GM18502 (cell line): ENCODE data around the gene ADPGK.
A peak's percentile ranks its signal among the peaks of the same experiment; 100 is the strongest.
"Not testable (repeated sequence)": the region's sequence is repeated elsewhere in the genome, so short reads cannot be mapped to it uniquely, and the experiment has no call there.

Source experiments
- ATAC-seq: cut with Tn5 transposase; IDR thresholded peaks from one replicate; pipeline ENCODE4 v1.9.1; 2021; ENCODE audit warnings: mild to moderate bottlenecking; ENCODE audit not compliant: unreplicated experiment, poor library complexity

The ADPGK gene

DNA sequence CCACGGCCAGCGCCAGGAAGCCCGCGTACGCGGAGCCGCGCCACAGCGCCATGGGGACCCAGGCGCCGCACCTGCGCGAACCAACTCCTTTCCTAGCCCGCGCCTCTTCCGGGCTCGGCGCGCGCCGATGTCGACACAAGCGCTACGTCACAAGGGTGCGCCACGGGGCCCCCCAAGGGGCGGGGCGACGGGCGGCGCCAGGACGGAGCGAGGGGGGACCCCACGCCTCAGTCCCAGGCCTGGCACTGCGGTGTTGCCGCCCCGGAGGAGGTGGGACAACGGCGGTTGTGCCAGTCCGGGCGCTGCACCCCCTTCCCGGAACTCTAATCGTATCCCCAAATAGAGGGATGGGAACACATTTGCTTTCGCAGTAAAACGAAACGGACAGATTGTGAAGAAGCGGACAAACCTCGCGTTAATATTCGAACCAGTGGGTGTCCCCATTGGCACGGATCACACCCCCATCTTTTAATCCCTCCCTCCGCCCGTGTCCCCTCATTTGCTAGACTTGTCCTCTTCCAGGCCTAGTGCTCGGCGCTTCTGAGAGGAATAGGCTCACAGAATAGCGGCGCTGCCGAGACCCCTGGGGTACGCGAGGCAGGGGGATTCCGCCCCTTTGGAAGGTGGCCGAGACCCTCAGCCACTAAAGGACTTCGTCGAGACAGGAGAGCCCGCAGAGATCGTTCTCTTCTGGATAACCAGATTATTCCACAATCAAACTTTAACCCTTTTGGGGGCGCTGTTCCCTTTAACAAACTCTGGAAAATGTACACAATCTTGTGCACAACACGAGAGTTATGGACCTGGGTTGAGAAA is at the start of gene ADPGK:
ADPGK (minus strand) TSS at position 119 of the 816 bp plus-strand sequence; CDS start at position 52, 67 bp downstream.
- peak; percentile 79 for ATAC-seq

GRCh38 chr15:72827226-72827625 is 43.7 kb upstream of the ADPGK start:
- no peak for ATAC-seq

DNA sequence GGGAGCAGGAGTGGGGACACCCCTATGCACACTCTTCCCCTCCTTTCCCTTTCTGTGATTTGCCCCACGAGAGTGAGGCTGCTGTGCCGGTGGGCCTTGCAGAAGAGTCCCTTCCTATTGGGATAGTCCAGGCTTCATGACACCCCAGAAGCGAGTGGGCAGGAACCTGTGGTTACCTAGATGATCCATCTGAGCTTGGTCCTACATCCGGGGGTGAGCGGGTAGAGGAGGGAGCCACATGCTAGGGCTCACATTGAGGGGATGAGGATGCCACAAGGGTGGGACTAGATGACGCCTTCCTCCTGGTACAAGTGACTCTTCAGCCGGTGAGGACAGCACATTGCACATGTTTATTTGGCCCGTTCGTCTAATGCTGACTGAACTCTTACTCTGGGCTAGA is 43.1 kb upstream of the ADPGK start:
- no peak for ATAC-seq

DNA sequence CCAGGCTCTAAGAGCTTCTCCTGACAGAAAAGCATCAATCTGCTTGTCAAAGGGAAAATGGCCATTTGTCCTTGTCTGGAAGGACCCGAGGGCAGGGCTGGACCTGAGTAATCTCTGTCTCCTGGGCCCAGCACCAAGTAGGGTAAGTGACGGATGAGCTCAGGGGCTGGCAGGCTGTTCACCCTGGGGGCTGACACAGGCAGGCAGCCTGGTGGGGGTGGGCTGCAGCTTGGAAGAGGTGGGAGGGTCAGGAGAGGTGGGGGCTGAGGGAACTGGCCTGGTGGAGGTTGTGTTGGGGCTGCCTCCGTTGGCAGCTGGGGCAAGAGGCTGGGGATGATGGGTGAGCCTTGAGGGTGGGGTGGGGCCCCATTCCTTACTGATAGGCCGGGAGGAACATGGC is 42.3 kb upstream of the ADPGK start:
- no peak for ATAC-seq

DNA sequence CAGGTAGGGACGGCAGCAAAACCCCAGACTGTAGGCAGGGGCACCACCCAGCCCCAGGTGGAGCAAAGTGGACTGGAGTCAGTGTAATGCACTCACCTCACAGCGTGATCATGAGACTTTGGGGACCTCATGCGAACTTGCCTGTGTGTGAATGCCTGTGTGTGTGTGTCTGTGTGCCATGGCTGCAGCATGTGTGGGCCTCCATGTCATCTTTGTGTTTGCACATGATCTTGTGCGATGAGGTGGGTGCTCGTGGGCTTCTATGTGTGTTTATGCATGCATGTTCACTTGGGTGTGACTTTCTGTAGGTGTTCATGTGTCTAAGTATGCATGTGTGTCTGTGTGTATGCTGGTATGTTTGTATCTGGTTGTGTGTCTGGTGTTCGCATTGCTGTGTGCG is 41.2 kb upstream of the ADPGK start:
- no peak for ATAC-seq

GRCh38 chr15:72824112-72824511 is 40.6 kb upstream of the ADPGK start:
- ATAC-seq, result no peak

DNA sequence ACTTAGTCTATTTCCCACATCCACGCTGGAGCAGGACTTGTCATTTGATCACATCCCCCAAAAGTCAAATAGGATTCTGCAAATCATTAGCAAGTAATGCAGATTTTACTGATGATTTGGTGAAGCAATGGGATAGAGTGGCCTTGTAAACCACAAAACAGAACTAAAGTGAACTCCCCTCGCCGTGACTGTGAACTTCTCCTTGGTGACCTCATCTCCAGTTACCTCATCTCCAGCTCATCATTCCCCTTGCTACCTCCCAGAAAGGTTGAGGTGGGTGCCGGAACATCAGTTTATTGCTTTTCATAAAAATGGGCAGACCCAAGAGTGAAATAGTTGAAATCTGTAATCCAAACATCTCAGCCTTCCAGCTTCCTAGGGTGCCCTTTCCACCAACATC is 36.7 kb upstream of the ADPGK start:
- no peak for ATAC-seq

DNA sequence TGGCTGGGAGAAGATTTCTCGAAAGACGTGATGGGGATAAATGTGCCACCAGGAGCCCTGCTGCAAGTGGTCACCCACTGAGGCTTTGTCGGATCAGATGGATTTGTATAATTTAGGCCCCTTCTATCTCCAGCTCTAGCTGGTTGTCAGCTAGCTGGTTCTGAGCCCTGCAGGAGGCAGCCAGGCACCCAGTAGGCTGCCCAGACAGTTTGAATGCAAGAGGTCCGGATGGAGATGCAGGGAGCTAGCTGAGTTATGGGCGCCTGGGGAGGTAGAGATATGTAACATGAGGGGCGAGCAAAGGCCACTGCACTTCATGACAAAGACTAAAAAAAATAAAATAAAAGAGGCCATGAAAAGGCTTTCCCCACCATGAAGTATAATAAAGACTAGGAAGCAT is 35.1 kb upstream of the ADPGK start:
- no peak for ATAC-seq

DNA sequence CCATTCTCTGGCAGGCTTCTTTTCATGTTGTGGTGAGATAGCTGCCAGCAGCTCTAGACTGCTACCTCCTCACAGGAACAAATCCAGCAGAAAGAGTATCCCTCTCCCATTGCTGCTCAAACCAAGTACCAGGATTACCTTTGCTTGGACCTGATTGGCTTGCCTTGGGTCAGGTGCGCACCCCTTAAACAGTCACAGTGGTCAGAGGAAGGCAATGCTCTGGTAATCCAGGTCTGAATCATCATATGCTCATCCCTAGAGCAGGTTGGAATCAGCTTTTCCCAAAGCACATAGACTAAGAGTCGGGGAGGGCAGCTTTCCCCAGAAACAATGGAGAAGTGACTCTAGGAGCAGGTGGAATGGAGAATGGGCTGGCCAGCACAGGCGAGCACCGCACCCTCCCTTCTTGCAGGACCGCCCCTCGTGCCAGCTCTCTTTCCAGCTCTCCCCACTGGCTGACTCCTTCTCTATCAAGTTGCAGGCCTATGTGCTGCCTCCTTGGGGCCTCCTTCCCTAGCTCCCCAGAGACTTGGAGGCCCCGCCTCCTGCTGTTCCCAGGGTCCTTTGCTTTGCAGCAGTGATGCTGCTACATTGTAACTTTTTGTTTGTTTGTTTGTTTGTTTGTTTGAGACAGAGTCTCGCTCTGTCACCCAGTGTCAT is 29.9 kb upstream of the ADPGK start:
- no peak for ATAC-seq

GRCh38 chr15:72809329-72809728 is 25.8 kb upstream of the ADPGK start:
- ATAC-seq, result no peak

DNA sequence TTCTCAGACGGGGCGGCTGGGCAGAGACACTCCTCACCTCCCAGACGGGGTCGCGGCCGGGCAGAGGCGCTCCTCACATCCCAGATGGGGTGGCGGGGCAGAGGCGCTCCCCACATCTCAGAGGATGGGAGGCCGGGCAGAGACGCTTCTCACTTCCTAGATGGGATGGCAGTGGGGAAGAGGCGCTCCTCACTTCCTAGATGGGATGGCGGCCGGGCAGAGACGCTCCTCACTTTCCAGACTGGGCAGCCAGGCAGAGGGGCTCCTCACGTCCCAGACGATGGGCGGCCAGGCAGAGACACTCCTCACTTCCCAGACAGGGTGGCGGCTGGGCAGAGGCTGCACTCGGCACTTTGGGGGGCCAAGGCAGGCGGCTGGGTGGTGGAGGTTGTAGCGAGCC is 23.8 kb upstream of the ADPGK start:
- not testable (repeated sequence) for ATAC-seq

GRCh38 chr15:72803006-72803405 is 19.4 kb upstream of the ADPGK start:
- ATAC-seq, result no peak

- ATAC-seq, result no peak
These were observed 18.2 kb upstream of the ADPGK start for GRCh38 chr15:72801590-72802325.

- ATAC-seq, result no peak
These were observed 17.4 kb upstream of the ADPGK start for GRCh38 chr15:72800833-72801481.

- ATAC-seq, result no peak
These were observed 14.3 kb upstream of the ADPGK start for GRCh38 chr15:72797834-72798233.

GRCh38 chr15:72797338-72797689 is 13.8 kb upstream of the ADPGK start:
- ATAC-seq, result no peak

DNA sequence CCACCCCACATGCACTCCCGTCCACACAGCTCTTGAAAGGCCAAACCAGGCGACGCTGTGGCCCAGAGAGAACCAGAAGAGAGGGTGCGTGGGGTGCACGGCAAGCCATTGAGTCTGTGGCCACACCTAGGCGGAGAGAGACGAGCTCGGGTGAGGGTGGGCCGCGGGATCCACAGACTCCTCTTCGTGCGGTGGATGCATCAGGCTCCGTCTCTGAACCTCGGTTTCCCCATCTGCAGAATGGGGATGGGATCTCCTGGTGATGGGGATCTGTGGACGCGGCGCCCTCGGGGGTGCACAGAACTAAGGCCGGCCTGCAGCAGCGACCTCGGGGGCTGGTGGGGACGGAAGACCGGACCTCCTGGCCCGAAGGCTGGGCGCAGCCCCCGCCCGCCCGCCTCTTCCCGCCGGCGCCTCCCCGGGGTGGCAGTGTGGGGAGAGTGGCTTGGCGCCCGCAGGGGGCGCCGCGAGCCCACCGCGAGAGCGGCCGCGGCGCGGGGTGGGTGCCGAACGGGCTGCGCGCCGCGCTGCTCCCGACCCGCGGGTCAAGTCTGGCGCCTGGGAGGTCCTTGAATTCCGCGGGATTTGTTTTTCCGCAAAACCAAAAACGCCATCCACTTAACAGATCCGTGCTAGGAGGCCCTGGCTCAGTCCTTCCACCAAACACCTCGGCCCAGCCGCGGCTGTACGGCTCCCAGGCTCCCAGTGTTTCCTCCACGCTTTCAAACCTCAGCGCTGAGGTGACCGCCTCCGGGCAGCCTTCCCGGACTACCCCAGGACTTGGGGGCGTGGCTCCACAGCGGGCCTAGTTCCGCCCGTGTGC is 13.2 kb upstream of the ADPGK start:
- ATAC-seq, result peak; percentile 59

DNA sequence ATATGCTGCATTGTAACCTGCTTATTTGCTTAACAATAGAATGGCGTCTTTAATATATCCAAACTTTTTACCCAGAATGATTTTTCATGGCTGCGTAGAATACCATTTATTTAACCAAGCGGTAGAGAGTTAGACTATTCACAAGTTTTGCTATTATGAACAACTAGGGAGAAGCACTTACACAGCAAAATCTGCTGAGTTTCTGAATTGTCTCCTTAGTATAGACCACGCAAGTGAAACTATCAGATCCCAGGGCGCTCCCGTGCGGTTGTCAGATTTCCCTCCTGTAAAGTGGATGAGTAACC is 12.6 kb upstream of the ADPGK start:
- ATAC-seq, result no peak

- ATAC-seq, result no peak
These were observed 10.5 kb upstream of the ADPGK start for GRCh38 chr15:72793766-72794660.
